ENCODE data around the gene ENPP3.

ENPP3 gene

DNA sequence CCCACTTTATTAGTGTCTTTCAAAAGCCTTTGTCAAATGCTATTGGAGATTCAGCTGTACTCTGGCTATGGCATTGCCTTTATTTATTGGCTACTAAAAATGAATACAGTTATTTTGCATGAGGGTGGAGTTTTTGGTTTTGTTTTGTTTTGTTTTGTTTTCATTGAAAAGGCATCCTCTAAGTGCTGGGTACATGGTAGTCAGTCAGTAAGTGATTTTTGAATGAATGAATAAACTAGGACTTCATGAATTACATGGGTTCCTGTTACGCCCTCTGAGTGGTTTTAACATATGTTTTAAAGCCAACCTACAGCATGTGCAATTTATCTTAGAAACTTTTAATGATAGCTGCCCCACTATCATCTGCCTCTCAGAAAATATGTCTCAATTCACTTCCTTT, 131.9 kb downstream of the ENPP3 start:
- no peak for DNase-seq

GRCh38 chr6:131769385-131770141, 132.5 kb downstream of the ENPP3 start:
- no peak for DNase-seq

DNA sequence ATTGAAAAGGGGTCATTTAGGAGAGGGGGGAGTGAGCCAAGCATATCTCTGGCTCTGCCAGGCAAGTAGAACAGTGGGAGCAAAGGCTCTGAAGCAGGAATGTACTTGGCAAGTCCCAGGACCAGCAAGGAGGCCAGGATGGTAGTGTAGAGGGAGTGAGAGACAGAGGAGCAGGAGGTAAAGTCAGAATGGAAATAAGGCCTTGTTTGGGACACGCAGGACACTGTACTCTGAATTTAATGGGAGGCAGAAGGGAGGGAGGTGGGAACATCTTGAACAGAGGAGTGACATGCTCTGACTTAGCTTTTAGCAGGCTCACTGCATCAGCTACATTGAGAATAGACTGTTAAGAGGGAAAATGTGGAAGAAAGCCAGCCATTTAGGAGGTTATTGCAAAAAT, 133.7 kb downstream of the ENPP3 start:
- no peak for DNase-seq

DNA sequence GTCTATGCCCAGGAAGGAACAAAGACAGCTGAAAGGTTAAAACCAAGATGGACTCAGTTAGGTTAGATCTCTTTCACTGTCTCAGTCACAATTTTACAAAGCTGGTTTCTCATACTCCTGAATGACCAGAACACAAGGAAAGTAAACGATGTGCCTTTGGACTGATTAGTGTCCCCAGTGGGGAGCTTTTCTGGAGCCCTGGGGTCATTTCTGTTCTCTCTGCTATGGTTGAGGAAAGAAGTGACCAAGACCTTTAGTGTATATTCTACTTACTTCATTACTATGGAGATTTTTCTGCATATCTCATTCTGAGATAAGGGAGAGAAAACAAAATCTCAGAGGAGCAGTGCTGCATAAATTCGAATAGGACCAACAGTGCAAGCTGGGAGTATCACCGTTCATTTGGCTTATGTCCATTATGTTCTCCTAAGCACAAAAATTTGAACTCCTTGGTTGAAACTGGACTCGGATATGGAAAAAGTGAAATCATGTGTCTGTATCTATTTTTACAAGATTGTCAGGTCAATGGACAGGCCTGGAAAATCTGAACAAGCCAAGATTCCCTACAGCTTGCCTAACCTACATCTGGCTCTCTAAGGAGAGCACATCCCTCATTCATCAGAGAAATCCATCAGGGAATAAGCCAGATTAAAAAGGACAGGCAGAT, 136.3 kb downstream of the ENPP3 start:
- no peak for DNase-seq

DNA sequence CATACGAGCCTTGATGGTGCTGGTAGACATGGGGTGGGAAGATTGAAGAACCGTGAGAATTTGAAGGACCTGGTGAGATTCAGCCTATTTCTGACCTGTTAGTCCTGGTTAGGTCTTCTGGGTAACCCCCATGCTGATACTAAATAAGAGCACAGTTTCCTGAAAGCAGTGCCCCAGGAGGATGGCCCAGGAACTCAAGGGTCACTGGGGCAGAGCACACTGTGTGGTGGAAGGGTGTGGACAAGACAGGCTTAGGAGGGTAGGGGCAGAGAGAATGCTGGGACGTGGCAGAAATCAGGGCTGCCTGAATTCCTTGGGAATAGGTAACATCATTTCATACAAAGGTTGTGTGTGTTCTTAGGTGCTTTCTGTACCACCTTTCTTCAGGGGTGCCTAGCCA, 138.8 kb downstream of the ENPP3 start:
- no peak for DNase-seq

- no peak for DNase-seq
Measured at GRCh38 chr6:131776985-131777384, 139.9 kb downstream of the ENPP3 start.

DNA sequence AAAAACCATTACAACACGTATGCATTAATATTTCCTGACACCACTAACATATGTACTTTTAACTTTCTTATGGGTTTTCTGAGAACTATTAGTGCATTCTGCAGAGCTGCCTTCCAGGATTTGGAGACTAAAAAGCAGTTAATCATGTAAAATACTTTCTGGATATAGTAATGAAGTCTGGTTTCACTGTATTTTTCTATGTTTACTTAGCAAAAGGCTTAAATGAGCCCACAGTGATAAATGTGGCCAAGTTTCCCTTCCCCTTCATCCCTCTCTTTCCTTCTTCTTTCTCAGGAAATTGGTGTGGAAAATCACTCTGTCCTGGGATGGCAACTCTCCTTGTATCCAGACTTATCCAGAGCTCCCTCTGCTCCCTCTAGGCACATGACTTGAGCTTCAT, 141.1 kb downstream of the ENPP3 start:
- DNase-seq, result no peak

- no peak for DNase-seq
Measured at GRCh38 chr6:131779304-131779703, 142.2 kb downstream of the ENPP3 start.

GRCh38 chr6:131780600-131780999, 143.5 kb downstream of the ENPP3 start:
- DNase-seq, result no peak

DNA sequence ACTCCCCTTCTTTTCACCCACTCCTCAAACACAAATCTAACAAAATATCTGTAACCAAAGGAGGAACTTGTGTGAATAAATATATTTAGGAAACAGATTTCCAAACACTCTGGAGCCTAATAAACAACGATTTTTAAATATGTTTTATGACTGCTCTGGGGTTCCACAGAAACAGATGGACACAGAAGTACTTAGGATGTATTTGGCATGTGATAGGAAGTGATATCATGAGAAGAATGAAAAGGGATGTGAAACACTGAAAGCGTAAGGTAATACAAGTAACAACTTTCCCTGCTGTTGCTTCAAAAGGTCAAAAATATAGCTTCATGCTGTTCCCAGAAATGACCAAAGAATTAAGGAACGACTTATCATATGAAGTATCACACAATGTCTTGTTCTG, 144.6 kb downstream of the ENPP3 start:
- DNase-seq, result no peak

- DNase-seq, result no peak
Measured at GRCh38 chr6:131782764-131783163, 145.7 kb downstream of the ENPP3 start.

DNA sequence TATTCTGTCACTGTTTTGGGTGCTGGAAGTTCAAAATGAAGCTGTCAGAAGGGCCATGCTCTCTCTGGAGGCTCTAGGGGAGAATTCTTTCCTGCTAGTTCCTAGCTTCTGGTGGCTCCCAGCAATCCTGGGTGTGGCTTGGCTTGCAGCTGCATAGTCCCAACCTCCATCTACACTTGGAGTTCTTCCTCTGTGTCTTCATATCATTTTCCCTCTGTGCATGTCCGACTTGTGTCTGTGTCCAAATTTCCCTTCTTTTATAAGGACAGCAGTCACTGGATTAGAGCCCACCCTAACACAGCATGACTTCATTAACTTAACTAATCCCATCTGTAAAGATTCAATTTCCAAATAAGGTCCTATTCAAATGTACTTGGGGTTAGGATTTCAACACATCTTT, 147.5 kb downstream of the ENPP3 start:
- no peak for DNase-seq

DNA sequence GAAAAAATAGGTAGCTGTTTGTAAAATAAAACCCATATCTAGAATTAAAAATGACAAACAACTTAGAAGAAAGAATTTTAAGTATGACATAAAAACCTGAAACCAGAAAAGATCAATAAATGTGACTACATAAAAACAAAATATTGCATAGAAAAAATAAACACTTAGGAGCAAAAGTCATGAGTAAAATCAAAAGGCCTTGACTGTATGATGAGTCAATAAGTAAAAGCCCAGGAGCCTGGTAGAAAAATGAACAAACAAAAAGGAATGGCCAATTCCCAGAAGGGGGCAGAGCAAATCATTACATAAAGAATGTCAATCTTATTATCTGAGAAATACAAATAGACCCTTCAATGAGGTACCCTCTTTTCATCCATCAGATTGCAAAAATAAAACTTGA, 150.0 kb downstream of the ENPP3 start:
- DNase-seq, result no peak

GRCh38 chr6:131787766-131788712, 150.9 kb downstream of the ENPP3 start:
- DNase-seq, result no peak

DNA sequence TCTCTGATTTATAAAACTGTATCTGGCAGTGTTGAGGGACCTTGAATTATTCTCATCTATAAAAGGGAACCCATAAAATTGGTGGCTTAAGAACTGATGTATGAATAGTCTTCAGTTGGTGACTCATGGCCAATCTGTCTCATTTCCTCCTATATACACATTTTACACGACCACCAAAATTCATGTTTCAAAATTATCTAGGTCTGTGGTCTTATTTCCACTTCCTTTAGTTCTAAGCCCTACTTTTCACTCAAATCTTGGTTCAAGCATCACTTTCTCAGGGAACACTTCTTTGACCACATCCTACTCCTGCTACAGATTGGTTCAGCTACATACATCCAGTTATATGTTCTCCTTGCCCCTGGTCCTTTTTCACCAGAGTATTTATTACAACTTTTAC, 152.1 kb downstream of the ENPP3 start:
- DNase-seq, result no peak

GRCh38 chr6:131791476-131791875, 154.4 kb downstream of the ENPP3 start:
- DNase-seq, result no peak

GRCh38 chr6:131792091-131792496, 155.0 kb downstream of the ENPP3 start:
- DNase-seq, result no peak

DNA sequence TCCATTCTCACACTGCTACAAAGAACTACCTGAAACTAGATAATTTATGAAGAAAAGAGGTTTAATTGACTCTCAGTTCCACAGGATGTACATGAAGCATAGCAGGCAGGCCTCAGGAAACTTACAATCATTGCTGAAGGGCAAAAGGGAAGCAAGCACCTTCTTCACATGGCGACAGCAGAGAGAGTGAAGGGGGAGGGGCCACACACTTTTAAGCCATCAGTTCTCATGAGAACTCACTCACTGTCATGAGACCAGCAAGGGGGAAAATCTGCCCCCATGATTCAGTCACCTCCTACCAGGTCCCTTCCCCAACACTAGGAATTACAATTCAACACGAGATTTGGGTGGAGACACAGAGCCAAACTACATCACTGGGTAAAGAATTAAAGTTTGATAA, 158.3 kb downstream of the ENPP3 start:
- no peak for DNase-seq

Measured in NCI-H2227 treated with DMSO at 0.1 percent for 48 hours (cell line).